Psoas muscle (tissue), 8 donors: ENCODE results near the gene ARHGAP24. TPM values are rescaled to one million over a fixed set of nuclear protein-coding genes. Genes with fewer than 3 reads are reported as not detected.
A peak's percentile ranks its signal among the peaks of the same experiment; 100 is the strongest.

Source experiments
- ATAC-seq, 4 donors: fragments of 200-7000 bp; cut with Tn5 transposase; one replicate each; pipeline ENCODE4 v1.9.1; 2020; ENCODE audit warnings: moderate library complexity in 3 of 4, mild to moderate bottlenecking in 2 of 4
- DNase-seq, 2 donors: peaks; one replicate each; pipeline ENCODE4 v3.0.0-alpha.2; 2020
- H3K27ac ChIP-seq: fragments of 200-600 bp; one replicate; pipeline ENCODE4 v1.8.0; 2022
- H3K27me3 ChIP-seq, 3 donors: fragments of 200-600 bp in 1 of 3; one replicate each; pipeline versions ENCODE4 v1.6.1 to v1.8.0; 2013 to 2022; ENCODE audit warnings: low read length in 2 of 3, mild to moderate bottlenecking in 2 of 3, moderate library complexity in 1 of 3; ENCODE audit not compliant: insufficient read depth in 3 of 3
- H3K36me3 ChIP-seq, 2 donors: fragments of 200-600 bp in 1 of 2; one replicate each; pipeline versions ENCODE4 v1.6.1 to v1.8.0; 2013 to 2022; ENCODE audit warnings: low read depth in 1 of 2, mild to moderate bottlenecking in 1 of 2, moderate library complexity in 1 of 2; ENCODE audit not compliant: insufficient read depth in 1 of 2
- H3K4me1 ChIP-seq: fragments of 200-600 bp; one replicate; pipeline ENCODE4 v1.8.0; 2022
- H3K4me3 ChIP-seq: fragments of 200-600 bp; one replicate; pipeline ENCODE4 v1.8.0; 2022; ENCODE audit warnings: mild to moderate bottlenecking
- H3K9me3 ChIP-seq: fragments of 200-600 bp; one replicate; pipeline ENCODE4 v1.8.0; 2022
- WGBS, 3 donors: extraction: QIAGEN DNeasy Blood & Tissue Kit; methylation state at CpG; one replicate each; pipeline versions ENCODE4 v1.1.6 to v1.1.7; 2013; 5-methylcytosine and 5-hydroxymethylcytosine counted together
- intact Hi-C, 2 donors: fragments of 100-400 bp; cut with DNase I; formaldehyde crosslinking; loops; one replicate each; pipeline versions ENCODE4 v1.11.0 to v1.14.2; 2022
- polyA plus RNA-seq, 3 donors: library from polyadenylated mRNA; stranded (reverse); fragments of 200-250 nt; gene quantifications; one replicate each; pipeline ENCODE4 v1.2.3, GENCODE V29; 2013
- total RNA-seq, 4 donors: library from RNA; stranded (reverse); fragmentation: NEBNext Ultra II Directional in 2 of 4; extraction: Animal tissue kit (Norgen Biotek cat#: 25700) in 2 of 4; gene quantifications; one replicate each; pipeline versions ENCODE4 v1.2.1 to v1.2.4, GENCODE V29; 2021 to 2023
- TF ChIP-seq, protein P1 (sequence below): fragments of 200-600 bp; IDR thresholded peaks from one replicate; pipeline ENCODE4 v1.8.0; 2022; ENCODE audit warnings: antibody characterized with exemption
- donor health status: healthy with polysubstance abuse.
- donor health status: DM: no; HTN: no; CAD: no; lungs with moderate emphysema.
- donor health status: Bipolar disorder and iron deficiency.
- donor health status: healthy.
- donor health status: DM: yes; HTN: yes; CAD: no.
- donor health status: DM: no; HTN: no; CAD: no.
- donor health status: DM: no; HTN: no; CAD: no.
- donor health status: DM: yes; HTN: yes; CAD: no.

Gene ARHGAP24
- total and polyA plus RNA-seq, 7 donors: 2.3 to 25.7 (median 4.6) TPM

- Histone ChIP-seq H3K36me3 (no peaks in the 10 kb centered on the region), H3K4me1 (peaks cover 17% of the 10 kb centered on the region), H3K27me3 (no peaks in the 10 kb centered on the region), H3K27ac (no peak overlapping the region), H3K9me3 (no peaks in the 10 kb centered on the region), H3K4me3 (no peak overlapping the region)
- TF ChIP-seq, protein P1, sequence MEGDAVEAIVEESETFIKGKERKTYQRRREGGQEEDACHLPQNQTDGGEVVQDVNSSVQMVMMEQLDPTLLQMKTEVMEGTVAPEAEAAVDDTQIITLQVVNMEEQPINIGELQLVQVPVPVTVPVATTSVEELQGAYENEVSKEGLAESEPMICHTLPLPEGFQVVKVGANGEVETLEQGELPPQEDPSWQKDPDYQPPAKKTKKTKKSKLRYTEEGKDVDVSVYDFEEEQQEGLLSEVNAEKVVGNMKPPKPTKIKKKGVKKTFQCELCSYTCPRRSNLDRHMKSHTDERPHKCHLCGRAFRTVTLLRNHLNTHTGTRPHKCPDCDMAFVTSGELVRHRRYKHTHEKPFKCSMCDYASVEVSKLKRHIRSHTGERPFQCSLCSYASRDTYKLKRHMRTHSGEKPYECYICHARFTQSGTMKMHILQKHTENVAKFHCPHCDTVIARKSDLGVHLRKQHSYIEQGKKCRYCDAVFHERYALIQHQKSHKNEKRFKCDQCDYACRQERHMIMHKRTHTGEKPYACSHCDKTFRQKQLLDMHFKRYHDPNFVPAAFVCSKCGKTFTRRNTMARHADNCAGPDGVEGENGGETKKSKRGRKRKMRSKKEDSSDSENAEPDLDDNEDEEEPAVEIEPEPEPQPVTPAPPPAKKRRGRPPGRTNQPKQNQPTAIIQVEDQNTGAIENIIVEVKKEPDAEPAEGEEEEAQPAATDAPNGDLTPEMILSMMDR: no peak
- ATAC-seq (no peak), DNase-seq (no peak)
- intact Hi-C loops: loop anchor here in 1 of 2 donors (10.0 kb wide), 1 partner anchor 142 kb away; no protein-coding TSS in a partner anchor
- 18 to 30% (median 27%) methylated on average over 1 of the region's 1 CpG for WGBS, 3 donors
Measured at GRCh38 chr4:85823295-85823694, 348.3 kb downstream of the ARHGAP24 start.

GRCh38 chr4:85824166-85824945 is 349.4 kb downstream of the ARHGAP24 start:
- WGBS, 3 donors: 53 to 64% (median 54%) methylated on average over 5 of the region's 5 CpGs
- Histone ChIP-seq H3K4me3 (no peak overlapping the region), H3K36me3 (no peaks in the 10 kb centered on the region), H3K27ac (no peak overlapping the region), H3K27me3 (no peaks in the 10 kb centered on the region), H3K9me3 (no peaks in the 10 kb centered on the region), H3K4me1 (peaks cover 17% of the 10 kb centered on the region)
- DNase-seq (no peak), ATAC-seq (no peak)
- intact Hi-C loops: loop anchor here in 1 of 2 donors (10.0 kb wide), 1 partner anchor 140 kb away; no protein-coding TSS in a partner anchor
- TF ChIP-seq, protein P1: no peak

DNA sequence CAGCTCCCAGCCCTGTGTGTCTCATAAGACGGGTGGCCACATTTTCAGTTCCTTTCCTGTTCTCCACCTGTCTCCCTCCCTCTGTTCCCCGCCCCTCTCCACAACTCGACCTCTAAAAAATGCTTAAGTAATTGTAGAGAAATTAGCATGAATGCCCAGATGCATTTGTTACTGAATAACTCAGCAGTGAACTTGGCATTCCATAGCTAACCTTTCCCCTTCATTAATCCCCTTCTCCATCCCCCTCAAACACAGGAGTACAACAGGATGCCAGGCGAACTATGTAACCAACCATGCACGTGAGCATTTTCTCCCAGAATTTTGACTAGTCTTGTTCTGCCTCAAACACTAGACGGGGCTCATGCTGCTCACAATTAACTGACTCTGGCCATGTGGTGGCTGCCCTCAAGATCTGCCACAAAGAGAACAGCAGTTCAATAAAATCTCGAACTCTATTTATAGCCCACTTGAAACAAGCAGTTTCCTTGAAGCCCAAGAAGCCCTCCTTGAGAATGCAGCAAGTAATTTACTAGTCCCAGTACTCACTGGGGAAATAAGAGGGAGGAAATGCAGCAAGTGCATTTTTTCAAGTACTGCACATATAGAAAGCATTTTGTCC is 351.2 kb downstream of the ARHGAP24 start:
- WGBS, 3 donors: 30 to 34% (median 31%) methylated on average over 7 of the region's 7 CpGs
- intact Hi-C loops: loop anchor here in 1 of 2 donors (10.0 kb wide), 1 partner anchor 139 kb away; no protein-coding TSS in a partner anchor
- Histone ChIP-seq H3K4me1 (peaks cover 17% of the 10 kb centered on the region), H3K27me3 (no peaks in the 10 kb centered on the region), H3K36me3 (no peaks in the 10 kb centered on the region), H3K9me3 (no peaks in the 10 kb centered on the region), H3K27ac (peak overlapping the region; percentile 31), H3K4me3 (no peak overlapping the region)
- ATAC-seq (peak in 2 of 4 donors; percentile 36 to 39), DNase-seq (no peak)
- TF ChIP-seq, protein P1: no peak

DNA sequence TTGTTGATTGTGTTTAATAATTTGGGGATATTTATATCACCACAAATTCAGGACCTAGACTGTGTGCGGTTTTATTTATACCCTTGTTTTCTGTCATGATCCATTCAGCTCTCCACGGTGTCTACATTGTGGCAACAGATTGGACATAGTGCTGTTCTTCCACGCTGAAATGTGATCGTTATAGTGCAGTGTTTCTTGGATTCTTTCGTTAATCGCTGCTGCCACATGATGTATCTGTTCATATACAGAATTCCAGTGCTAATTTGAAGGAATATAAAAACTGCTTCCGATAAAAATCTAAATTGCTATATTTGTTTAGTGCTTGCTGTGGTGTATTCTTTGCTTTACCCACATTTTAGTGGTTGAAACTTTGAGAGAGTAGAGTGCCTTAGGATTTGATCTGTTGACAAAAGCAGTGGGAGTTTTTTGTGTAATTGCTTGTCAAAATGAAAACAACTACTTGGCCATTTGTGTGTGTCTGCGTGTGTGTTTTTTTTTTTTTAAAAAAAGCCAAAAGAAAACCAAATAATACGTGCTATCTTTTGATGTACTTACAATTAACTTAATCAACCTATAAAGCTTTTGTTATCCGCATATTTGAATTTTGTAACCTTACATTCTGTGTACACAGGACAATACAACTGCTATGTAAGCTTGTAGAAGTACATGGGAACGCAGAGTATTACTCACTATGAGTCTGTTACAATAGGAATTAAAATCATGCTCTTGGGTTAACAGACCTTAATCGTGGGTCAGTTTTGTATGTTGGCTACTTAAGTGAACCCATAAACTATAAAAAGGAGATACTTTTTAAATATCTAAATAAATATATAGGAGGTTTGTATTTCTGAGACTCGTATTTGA is 353.3 kb downstream of the ARHGAP24 start:
- ATAC-seq (peak; percentile 57 to 72 (median 58)), DNase-seq (no peak)
- Histone ChIP-seq H3K27ac (peak overlapping the region; percentile 76), H3K4me1 (peaks cover 12% of the 10 kb centered on the region), H3K27me3 (no peaks in the 10 kb centered on the region), H3K36me3 (no peaks in the 10 kb centered on the region), H3K9me3 (no peaks in the 10 kb centered on the region), H3K4me3 (peak overlapping the region; percentile 64)
- 21 to 28% (median 22%) methylated on average over 13 of the region's 13 CpGs for WGBS, 3 donors
- TF ChIP-seq, protein P1: no peak
- intact Hi-C loops: loop anchor here in 1 of 2 donors (10.0 kb wide), 1 partner anchor 137 kb away; no protein-coding TSS in a partner anchor
